ENCODE measurements around the gene DHRS3.
"Not testable (repeated sequence)": the region's sequence is repeated elsewhere in the genome, so short reads cannot be mapped to it uniquely, and the experiment has no call there.

DHRS3 gene

DNA sequence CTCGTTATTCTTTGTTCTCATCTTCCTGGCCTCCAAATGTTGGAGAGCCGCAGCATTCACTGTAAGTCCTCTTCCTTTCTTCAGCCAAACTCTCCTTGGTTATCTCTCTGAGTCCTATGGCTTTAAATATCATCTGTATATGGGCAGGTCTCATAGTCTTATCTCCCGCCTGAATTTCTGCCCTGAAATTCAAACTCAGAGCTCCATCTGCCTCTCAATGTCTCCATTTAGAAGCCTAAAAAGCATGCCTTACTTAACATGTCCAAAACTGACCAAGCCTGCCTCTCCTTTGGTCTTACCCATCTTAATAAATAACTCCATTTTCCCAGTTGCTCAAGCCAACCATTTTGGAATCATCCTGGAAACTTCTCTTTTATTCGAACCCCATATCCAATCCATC, 80.7 kb downstream of the DHRS3 start:
- no peak for DNase-seq

GRCh38 chr1:12536023-12536639, 81.9 kb downstream of the DHRS3 start:
- no peak for DNase-seq

DNA sequence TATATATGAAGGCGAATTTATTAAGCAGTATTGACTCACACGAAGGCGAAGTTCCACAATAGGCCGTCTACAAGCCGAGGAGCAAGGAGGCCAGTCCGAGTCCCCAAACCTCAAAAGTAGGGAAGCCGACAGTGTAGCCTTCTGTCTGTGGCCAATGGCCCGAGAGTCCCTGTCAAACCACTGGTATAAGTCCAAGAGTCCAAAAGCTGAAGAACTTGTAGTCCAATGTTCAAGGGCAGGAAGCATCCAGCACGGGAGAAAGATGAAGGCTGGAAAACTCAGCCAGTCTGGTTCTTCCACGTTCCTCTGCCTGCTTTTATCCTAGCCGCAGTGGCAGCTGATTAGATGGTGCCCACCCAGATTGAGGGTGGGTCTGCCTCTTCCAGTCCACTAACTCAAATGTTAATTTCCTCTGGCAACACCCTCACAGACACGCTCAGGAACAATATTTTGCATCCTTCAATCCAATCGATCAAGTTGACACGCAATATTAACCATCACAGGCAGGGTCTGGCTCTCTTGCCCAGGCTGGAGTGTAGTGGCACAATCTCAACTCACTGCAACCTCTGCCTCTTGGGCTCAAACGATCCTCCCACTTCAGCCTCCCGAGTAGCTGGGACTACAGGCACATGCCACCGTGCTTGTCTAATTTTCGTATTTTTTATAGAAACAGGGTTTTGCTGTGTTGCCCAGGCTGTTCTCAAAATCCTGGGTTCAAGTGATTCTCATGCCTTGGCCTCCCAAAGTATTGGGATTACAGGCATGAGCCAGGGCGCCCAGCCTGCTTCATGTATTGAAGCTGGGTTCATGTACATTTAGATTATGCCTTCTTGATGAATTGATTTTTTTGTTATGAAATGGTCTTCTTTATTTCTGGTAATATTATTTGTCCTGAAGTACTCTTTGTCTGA, 85.3 kb downstream of the DHRS3 start:
- DNase-seq = no peak

GRCh38 chr1:12531179-12531499, 86.9 kb downstream of the DHRS3 start:
- no peak for DNase-seq

- DNase-seq = no peak
These were observed 87.4 kb downstream of the DHRS3 start for GRCh38 chr1:12530462-12531178.

- DNase-seq = no peak
These were observed 88.3 kb downstream of the DHRS3 start for GRCh38 chr1:12529640-12530174.

- DNase-seq = no peak
These were observed 89.8 kb downstream of the DHRS3 start for GRCh38 chr1:12528021-12528852.

GRCh38 chr1:12527564-12527963, 90.4 kb downstream of the DHRS3 start:
- no peak for DNase-seq

- no peak for DNase-seq
These were observed 92.5 kb downstream of the DHRS3 start for GRCh38 chr1:12525311-12526181.

- no peak for DNase-seq
These were observed 93.7 kb downstream of the DHRS3 start for GRCh38 chr1:12524266-12524665.

GRCh38 chr1:12522780-12523179, 95.2 kb downstream of the DHRS3 start:
- DNase-seq = not testable (repeated sequence)

GRCh38 chr1:12521096-12521495, 96.9 kb downstream of the DHRS3 start:
- no peak for DNase-seq

DNA sequence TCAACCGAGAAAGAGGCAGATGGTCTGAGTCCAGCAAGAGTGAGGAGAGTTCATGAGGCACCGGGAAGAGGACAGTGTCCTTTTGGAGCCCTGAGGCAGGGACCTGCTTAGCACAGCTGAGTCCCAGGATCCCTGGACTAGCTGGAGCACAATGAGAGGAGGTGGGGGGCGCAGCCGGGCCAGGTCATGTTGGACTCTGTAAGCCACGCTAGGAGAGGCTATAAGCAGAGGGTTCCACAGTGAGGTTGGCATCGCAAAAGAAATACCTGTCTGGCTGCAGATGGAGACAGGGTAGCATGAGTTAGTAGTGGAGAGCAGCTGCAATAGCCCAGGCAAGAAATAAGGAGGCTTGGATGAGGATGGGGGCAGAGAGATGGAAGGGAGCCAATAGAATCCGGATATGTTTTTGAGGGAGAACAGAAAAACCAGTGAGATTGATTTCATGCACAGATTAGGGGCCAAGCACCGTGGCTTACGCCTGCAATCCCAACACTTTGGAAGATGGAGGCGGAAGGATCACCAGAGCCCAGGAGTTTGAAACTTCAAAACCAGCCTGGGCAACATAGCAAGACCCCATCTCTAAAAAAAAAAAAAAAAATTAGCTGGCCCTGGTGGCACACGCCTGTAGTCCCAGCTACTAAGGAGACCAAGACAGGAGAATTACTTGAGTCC, 98.2 kb downstream of the DHRS3 start:
- no peak for DNase-seq

DNA sequence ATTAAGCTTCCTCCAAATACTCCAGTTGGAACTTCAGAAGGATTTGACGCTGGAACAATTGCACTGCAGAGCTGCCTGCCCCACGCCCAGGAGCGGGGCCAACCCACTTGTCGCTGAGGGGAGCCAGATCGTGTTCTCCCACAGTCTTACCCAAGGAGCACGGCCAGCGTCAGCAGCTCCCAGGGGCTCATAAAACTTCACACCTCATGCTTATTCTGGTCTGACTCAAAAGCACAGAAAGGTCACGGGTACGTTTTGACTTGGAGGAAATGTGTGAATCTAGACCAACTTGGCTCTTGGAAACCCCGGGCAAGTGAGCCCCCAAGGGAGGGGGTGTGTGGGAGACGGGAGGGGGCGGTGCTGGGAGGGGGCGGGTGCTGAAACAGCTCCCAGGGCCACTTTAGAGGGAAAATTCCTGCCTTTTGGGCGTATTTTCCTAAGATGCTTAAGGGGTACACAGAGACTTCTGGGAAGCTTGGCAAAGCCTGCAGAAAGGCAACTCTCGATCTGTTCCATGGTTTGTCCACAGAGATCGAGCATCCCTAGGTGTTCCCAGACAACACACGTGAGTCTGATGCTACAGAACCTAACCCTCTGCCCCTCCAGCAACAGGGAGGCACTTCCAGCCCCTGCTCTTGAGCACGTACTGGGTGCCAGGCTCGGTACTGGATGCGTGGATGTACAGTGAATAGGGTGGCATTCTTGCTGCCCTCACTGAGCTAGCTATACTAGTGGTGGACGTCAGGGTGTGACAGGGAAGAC, 98.9 kb downstream of the DHRS3 start:
- DNase-seq = no peak
